H1 (cell line): ENCODE data around the gene CEACAM6. TPM values are rescaled to one million over a fixed set of nuclear protein-coding genes. Genes with fewer than 3 reads are reported as not detected.

Experiments
- CTCF ChIA-PET: fragments of 300-600 bp; sonication (Branson Sonifier 250); formaldehyde crosslinking; loops from one replicate; lab custom pipeline; 2021; ENCODE audit not compliant: partially characterized antibody; lab: Charles Lee
- POLR2A ChIA-PET: fragments of 300-600 bp; sonication (Branson Sonifier 250); formaldehyde crosslinking; loops from one replicate; lab custom pipeline; 2021; ENCODE audit warnings: inconsistent platforms; ENCODE audit not compliant: partially characterized antibody; lab: Charles Lee
- DNase-seq, 2 experiments: peaks; one replicate each; pipeline versions ENCODE4 v3.0.0 to v3.0.0-alpha.2; 2010 to 2022; ENCODE audit warnings: low spot score in 2 of 2, low read depth in 1 of 2, mixed read lengths in 1 of 2
- FAIRE-seq: peaks from 2 replicates; lab custom pipeline; 2011; peaks lifted over from hg19 to GRCh38; lab: Jason Lieb, UNC
- H2AFZ ChIP-seq: 2 replicates; pipeline ENCODE4 v1.8.1; 2012; ENCODE audit warnings: low read length, inconsistent platforms
- H2AK5ac ChIP-seq: 2 replicates; pipeline ENCODE4 v1.6.1; 2013; ENCODE audit warnings: low read depth, low read length
- H2BK120ac ChIP-seq: replicated peaks from 2 replicates; pipeline ENCODE3; 2013; ENCODE audit warnings: low read depth, low read length, inconsistent platforms
- H2BK12ac ChIP-seq: 2 replicates; pipeline ENCODE4 v1.6.1; 2013; ENCODE audit warnings: low read depth, low read length
- H2BK15ac ChIP-seq: 2 replicates; pipeline ENCODE4 v1.6.1; 2013; ENCODE audit warnings: low read length
- H2BK20ac ChIP-seq: 2 replicates; pipeline ENCODE4 v1.6.1; 2013; ENCODE audit warnings: low read length
- H2BK5ac ChIP-seq: 2 replicates; pipeline ENCODE4 v1.6.1; 2013; ENCODE audit warnings: low read depth, low read length
- H3K14ac ChIP-seq: 2 replicates; pipeline ENCODE4 v1.6.1; 2013; ENCODE audit warnings: inconsistent platforms; ENCODE audit not compliant: insufficient read length
- H3K18ac ChIP-seq: 2 replicates; pipeline ENCODE4 v1.6.1; 2013; ENCODE audit warnings: low read length; ENCODE audit errors: extremely low read depth
- H3K23ac ChIP-seq: 2 replicates; pipeline ENCODE4 v1.6.1; 2013; ENCODE audit warnings: inconsistent platforms; ENCODE audit not compliant: insufficient read length
- H3K23me2 ChIP-seq: 2 replicates; pipeline ENCODE4 v1.6.1; 2013; ENCODE audit warnings: low read depth, low read length
- H3K27ac ChIP-seq: 2 replicates; pipeline ENCODE4 v1.6.1; 2011; ENCODE audit warnings: low read depth, low read length, inconsistent platforms
- H3K27me3 ChIP-seq, 4 experiments: replicated peaks in 1 of 4; 1 replicate in 1 of 4; 2 replicates in 3 of 4; pipeline versions ENCODE4 v1.6.1 to v1.8.1; 2011 to 2013; ENCODE audit warnings: low read length in 3 of 4, mild to moderate bottlenecking in 3 of 4, inconsistent platforms in 2 of 4, mixed read lengths in 2 of 4, moderate library complexity in 1 of 4; ENCODE audit not compliant: control insufficient read depth in 3 of 4, insufficient read depth in 3 of 4; ENCODE audit errors: extremely low read depth in 1 of 4
- H3K36me3 ChIP-seq, 4 experiments: 2 replicates each; pipeline versions ENCODE4 v1.6.1 to v1.8.1; 2011 to 2013; ENCODE audit warnings: mild to moderate bottlenecking in 4 of 4, low read length in 3 of 4, moderate library complexity in 2 of 4, control low read depth in 1 of 4, inconsistent platforms in 1 of 4; ENCODE audit not compliant: insufficient read depth in 4 of 4, control insufficient read depth in 2 of 4
- H3K4ac ChIP-seq: replicated peaks from 2 replicates; pipeline ENCODE3; 2013; ENCODE audit warnings: low read length, low read depth, mixed read lengths, inconsistent platforms; ENCODE audit not compliant: insufficient read length
- H3K4me1 ChIP-seq, 4 experiments: replicated peaks in 1 of 4; 1 replicate in 1 of 4; 2 replicates in 3 of 4; pipeline versions ENCODE4 v1.6.1 to v1.8.1; 2011 to 2013; ENCODE audit warnings: low read length in 3 of 4, inconsistent platforms in 2 of 4, mixed read lengths in 1 of 4; ENCODE audit not compliant: insufficient read depth in 4 of 4, control insufficient read depth in 3 of 4
- H3K4me2 ChIP-seq, 2 experiments: 2 replicates each; pipeline versions ENCODE4 v1.6.1 to v1.8.1; 2011 to 2013; ENCODE audit warnings: low read depth in 2 of 2, low read length in 2 of 2, control low read depth in 1 of 2, inconsistent platforms in 1 of 2, mild to moderate bottlenecking in 1 of 2; ENCODE audit not compliant: insufficient read depth in 1 of 2
- H3K4me3 ChIP-seq, 4 experiments: fragments of 200-600, 300-600 bp in 1 of 4; sonication (generic), shearing (Covaris generic), sonication (Bioruptor Twin) in 1 of 4; 2 replicates each; pipeline versions ENCODE4 v1.5.1 to v1.8.1; 2011 to 2016; ENCODE audit warnings: low read length in 4 of 4, low read depth in 3 of 4, control low read depth in 2 of 4, inconsistent platforms in 2 of 4, mild to moderate bottlenecking in 2 of 4, mixed read lengths in 1 of 4, moderate library complexity in 1 of 4; ENCODE audit not compliant: insufficient read depth in 2 of 4; ENCODE audit errors: extremely low read depth in 1 of 4
- H3K56ac ChIP-seq: replicated peaks from 2 replicates; pipeline ENCODE3; 2013; ENCODE audit warnings: low read depth, mild to moderate bottlenecking, mixed read lengths, low read length, inconsistent platforms; ENCODE audit not compliant: insufficient read length
- H3K79me1 ChIP-seq: 2 replicates; pipeline ENCODE4 v1.6.1; 2013; ENCODE audit warnings: low read depth, low read length, control low read depth
- H3K79me2 ChIP-seq, 2 experiments: 2 replicates each; pipeline versions ENCODE4 v1.6.1 to v1.8.1; 2012 to 2013; ENCODE audit warnings: low read length in 2 of 2, mild to moderate bottlenecking in 2 of 2, inconsistent platforms in 1 of 2; ENCODE audit not compliant: insufficient read depth in 2 of 2, control insufficient read depth in 1 of 2
- H3K9ac ChIP-seq, 4 experiments: replicated peaks in 1 of 4; 1 replicate in 1 of 4; 2 replicates in 3 of 4; pipeline versions ENCODE4 v1.6.1 to v1.8.1; 2011 to 2013; ENCODE audit warnings: low read depth in 3 of 4, low read length in 3 of 4, control low read depth in 2 of 4, mild to moderate bottlenecking in 2 of 4, moderate library complexity in 2 of 4, inconsistent platforms in 1 of 4; ENCODE audit errors: extremely low read depth in 1 of 4
- H3K9me3 ChIP-seq, 2 experiments: 2 replicates each; pipeline versions ENCODE4 v1.6.1 to v1.8.1; 2012 to 2013; ENCODE audit warnings: mild to moderate bottlenecking in 2 of 2, moderate library complexity in 2 of 2, control low read depth in 1 of 2, inconsistent platforms in 1 of 2, low read depth in 1 of 2, low read length in 1 of 2, mixed read lengths in 1 of 2; ENCODE audit not compliant: insufficient read depth in 2 of 2
- H4K20me1 ChIP-seq, 2 experiments: replicated peaks in 1 of 2; 2 replicates each; pipeline versions ENCODE3 to v1.8.1; 2011 to 2013; ENCODE audit warnings: inconsistent platforms in 2 of 2, low read length in 2 of 2, mild to moderate bottlenecking in 1 of 2; ENCODE audit not compliant: insufficient read depth in 2 of 2, control insufficient read depth in 1 of 2
- H4K5ac ChIP-seq: 2 replicates; pipeline ENCODE4 v1.6.1; 2013; ENCODE audit warnings: low read length, low read depth, mixed read lengths, inconsistent platforms; ENCODE audit not compliant: insufficient read length
- H4K8ac ChIP-seq: 2 replicates; pipeline ENCODE4 v1.8.0; 2013; ENCODE audit warnings: mild to moderate bottlenecking, moderate library complexity, low read length, inconsistent platforms; ENCODE audit not compliant: insufficient read depth; ENCODE audit errors: extremely low read depth
- H4K91ac ChIP-seq: replicated peaks from 2 replicates; pipeline ENCODE3; 2013; ENCODE audit warnings: low read length, mixed read lengths, inconsistent platforms; ENCODE audit not compliant: insufficient read length
- BCL11A ChIP-seq, 2 experiments: IDR thresholded peaks; one replicate each; pipeline ENCODE4 v1.6.1; 2011; ENCODE audit warnings: low read depth in 2 of 2, low read length in 2 of 2, mild to moderate bottlenecking in 2 of 2
- BRCA1 ChIP-seq: IDR thresholded peaks from 2 replicates; pipeline ENCODE4 v1.6.1; 2012; ENCODE audit warnings: low read depth, low read length, improper control_type of control experiment
- CBX5 ChIP-seq: fragments of 300-800, 300-1000 bp; sonication (generic); IDR thresholded peaks from 2 replicates; pipeline ENCODE4 v1.7.1; 2016; ENCODE audit warnings: antibody characterized with exemption, low read length, low read depth
- CREB1 ChIP-seq: IDR thresholded peaks from 2 replicates; pipeline ENCODE4 v1.6.1; 2012; ENCODE audit warnings: inconsistent platforms
- KDM1A ChIP-seq: fragments of 200-600, 300-600 bp; sonication (generic); IDR thresholded peaks from 2 replicates; pipeline ENCODE4 v1.7.1; 2016; ENCODE audit warnings: mild to moderate bottlenecking, low read length, borderline replicate concordance
- NANOG ChIP-seq: IDR thresholded peaks from 2 replicates; pipeline ENCODE4 v1.6.1; 2011; ENCODE audit warnings: low read length, low read depth, mild to moderate bottlenecking, inconsistent platforms; ENCODE audit not compliant: insufficient read depth, poor library complexity, severe bottlenecking
- POLR2AphosphoS5 ChIP-seq: IDR thresholded peaks from 2 replicates; pipeline ENCODE4 v1.6.1; 2011; ENCODE audit warnings: low read depth, low read length
- TEAD4 ChIP-seq: IDR thresholded peaks from 2 replicates; pipeline ENCODE4 v1.6.1; 2012; ENCODE audit warnings: low read depth, low read length, inconsistent platforms, mixed read lengths
- YY1 ChIP-seq: IDR thresholded peaks from 2 replicates; pipeline ENCODE4 v1.6.1; 2011; ENCODE audit warnings: low read depth, mild to moderate bottlenecking, low read length
- WGBS, 2 experiments: shearing (Covaris generic) in 1 of 2; methylation state at CpG; one replicate each; pipeline versions ENCODE4 v1.1.6 to v1.1.7; 2013 to 2015; ENCODE audit warnings: low lambda C conversion rate in 2 of 2, mixed read lengths in 2 of 2, inconsistent platforms in 1 of 2, low coverage in 1 of 2, missing lambda C conversion rate in 1 of 2; ENCODE audit not compliant: insufficient replicate concordance in 2 of 2, insufficient coverage in 1 of 2, insufficient read length in 1 of 2; ENCODE audit errors: extremely low coverage in 1 of 2, missing lambda C conversion rate in 1 of 2; 5-methylcytosine and 5-hydroxymethylcytosine counted together
- polyA plus RNA-seq, 7 experiments: library from polyadenylated mRNA; depleted of rRNA in 3 of 7; stranded (reverse) in 5 of 7; unstranded in 2 of 7; fragments of >200 nt in 5 of 7; fragments of 200-250 nt in 2 of 7; gene quantifications; 1 replicate in 5 of 7; 2 replicates in 1 of 7; 4 replicates in 1 of 7; pipeline versions ENCODE4 v1.2.1 to v1.2.3, GENCODE V29; 2011 to 2013; ENCODE audit warnings: missing spikeins in 2 of 7, mixed read lengths in 2 of 7
- total RNA-seq: library from RNA; stranded (reverse); fragmentation: NEBNext Ultra II Directional; extraction: Animal tissue kit (Norgen Biotek cat#: 25700); gene quantifications from 2 replicates; pipeline ENCODE4 v1.2.1, GENCODE V29; 2021
- TF ChIP-seq, protein P1 (sequence below), 3 experiments: IDR thresholded peaks; 1 replicate in 2 of 3; 2 replicates in 1 of 3; pipeline versions ENCODE4 v1.5.1 to v1.6.1; 2011; ENCODE audit warnings: low read length in 3 of 3, mild to moderate bottlenecking in 3 of 3, inconsistent platforms in 2 of 3, low read depth in 1 of 3, moderate library complexity in 1 of 3; ENCODE audit not compliant: insufficient read depth in 1 of 3; ENCODE audit errors: control extremely low read depth in 1 of 3

CEACAM6 gene
- total and polyA plus RNA-seq, 2 of the 8 experiments (the other 6 are each of a cell fraction or from before 2014, with no cell fraction given): not detected

DNA sequence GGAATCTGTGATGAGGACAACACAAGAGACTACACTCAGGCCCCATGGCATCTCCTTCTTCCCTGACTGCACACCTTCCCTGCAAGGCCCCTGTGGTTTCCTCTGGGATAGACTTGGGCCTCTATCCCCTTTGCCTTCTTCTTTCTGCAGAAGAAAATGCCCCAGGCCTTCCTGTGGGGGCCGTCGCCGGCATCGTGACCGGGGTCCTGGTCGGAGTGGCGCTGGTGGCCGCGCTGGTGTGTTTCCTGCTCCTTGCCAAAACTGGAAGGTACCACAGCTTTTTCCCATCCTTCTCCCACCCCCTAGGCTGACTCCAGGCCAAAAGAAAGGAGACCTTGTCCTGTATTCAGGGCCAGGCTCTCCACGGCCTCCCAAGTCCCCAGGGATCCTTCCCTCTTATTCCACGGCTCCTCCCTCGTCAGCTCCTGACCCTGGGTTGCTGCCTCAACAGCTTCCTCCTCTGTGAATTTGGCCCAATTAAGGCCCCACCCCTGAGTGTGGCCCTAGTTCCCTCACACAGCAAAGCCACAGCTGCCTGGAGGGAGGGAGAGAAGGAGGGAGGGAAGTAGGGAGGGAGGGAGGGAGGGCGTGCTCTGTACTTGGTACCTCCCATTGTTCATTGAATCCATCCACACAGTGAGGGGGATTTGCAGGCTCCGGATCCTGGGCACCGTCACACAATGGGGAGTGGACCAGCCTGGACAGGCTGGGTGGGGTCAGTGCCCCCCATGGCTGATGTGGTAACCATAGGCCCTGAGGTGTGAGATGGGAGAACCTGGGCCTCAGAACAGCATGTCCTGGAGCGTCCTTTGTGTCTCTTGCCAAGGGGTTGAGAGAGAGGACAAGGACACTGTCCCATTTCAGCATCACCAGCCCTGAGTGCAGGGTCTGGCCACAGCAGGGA lies 53.6 kb downstream of the CEACAM6 start:
- H4K20me1 ChIP-seq: no peaks in the 10 kb centered on the region
- H4K8ac ChIP-seq: no peak overlapping the region
- H3K36me3 ChIP-seq: no peaks in the 10 kb centered on the region
- no peak overlapping the region for H3K4ac ChIP-seq
- no peaks in the 10 kb centered on the region for H3K4me1 ChIP-seq
- no peak overlapping the region for H4K5ac ChIP-seq
- H3K27me3 ChIP-seq: no peaks in the 10 kb centered on the region
- H3K4me3 ChIP-seq: no peak overlapping the region
- H3K27ac ChIP-seq: no peak overlapping the region
- H3K23ac ChIP-seq: no peak overlapping the region
- H3K79me1 ChIP-seq: no peaks in the 10 kb centered on the region
- FAIRE-seq (no peak), DNase-seq (no peak)
- no peak overlapping the region for H2BK120ac ChIP-seq
- no peak overlapping the region for H2BK12ac ChIP-seq
- H3K79me2 ChIP-seq: no peaks in the 10 kb centered on the region
- no peak overlapping the region for H3K14ac ChIP-seq
- H3K18ac ChIP-seq: no peak overlapping the region
- H3K9me3 ChIP-seq: peaks cover 72 to 82% of the 10 kb centered on the region in 2 experiments
- POLR2A ChIA-PET: no interaction called here
- no peak overlapping the region for H2AFZ ChIP-seq
- H2BK15ac ChIP-seq: no peak overlapping the region
- no peak overlapping the region for H3K56ac ChIP-seq
- no peak overlapping the region for H2BK5ac ChIP-seq
- CTCF ChIA-PET: interaction anchor here (1.7 kb wide), 1 partner anchor 28 kb away, joined by 3 read pairs; no protein-coding TSS in a partner anchor
- no peak overlapping the region for H2BK20ac ChIP-seq
- H3K9ac ChIP-seq: no peak overlapping the region
- no peaks in the 10 kb centered on the region for H3K23me2 ChIP-seq
- H3K4me2 ChIP-seq: no peak overlapping the region
- WGBS, 2 experiments: 49% methylated on average over 3 of the region's 16 CpGs; no CpG with 5 or more reads in 1 of the 2 experiments
- no peak overlapping the region for H2AK5ac ChIP-seq
- H4K91ac ChIP-seq: no peak overlapping the region
- TF ChIP-seq KDM1A (no peak), CBX5 (no peak), BCL11A (IDR thresholded peaks at IDR 0.05; ENCODE audit: low read depth in 2 of 2, low read length in 2 of 2) (no peak), POLR2AphosphoS5 (no peak), BRCA1 (no peak), TEAD4 (no peak), NANOG (no peak), YY1 (no peak), CREB1 (no peak)
- TF ChIP-seq, protein P1, sequence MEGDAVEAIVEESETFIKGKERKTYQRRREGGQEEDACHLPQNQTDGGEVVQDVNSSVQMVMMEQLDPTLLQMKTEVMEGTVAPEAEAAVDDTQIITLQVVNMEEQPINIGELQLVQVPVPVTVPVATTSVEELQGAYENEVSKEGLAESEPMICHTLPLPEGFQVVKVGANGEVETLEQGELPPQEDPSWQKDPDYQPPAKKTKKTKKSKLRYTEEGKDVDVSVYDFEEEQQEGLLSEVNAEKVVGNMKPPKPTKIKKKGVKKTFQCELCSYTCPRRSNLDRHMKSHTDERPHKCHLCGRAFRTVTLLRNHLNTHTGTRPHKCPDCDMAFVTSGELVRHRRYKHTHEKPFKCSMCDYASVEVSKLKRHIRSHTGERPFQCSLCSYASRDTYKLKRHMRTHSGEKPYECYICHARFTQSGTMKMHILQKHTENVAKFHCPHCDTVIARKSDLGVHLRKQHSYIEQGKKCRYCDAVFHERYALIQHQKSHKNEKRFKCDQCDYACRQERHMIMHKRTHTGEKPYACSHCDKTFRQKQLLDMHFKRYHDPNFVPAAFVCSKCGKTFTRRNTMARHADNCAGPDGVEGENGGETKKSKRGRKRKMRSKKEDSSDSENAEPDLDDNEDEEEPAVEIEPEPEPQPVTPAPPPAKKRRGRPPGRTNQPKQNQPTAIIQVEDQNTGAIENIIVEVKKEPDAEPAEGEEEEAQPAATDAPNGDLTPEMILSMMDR (IDR thresholded peaks at IDR 0.05; ENCODE audit: control extremely low read depth in 1 of 3, insufficient read depth in 1 of 3, low read depth in 1 of 3, low read length in 3 of 3): no peak
